GM18867 (cell line): ENCODE data around the gene RAI1.

ENCODE experiments used
- ATAC-seq: cut with Tn5 transposase; IDR thresholded peaks from one replicate; pipeline ENCODE4 v1.9.1; 2021; ENCODE audit warnings: mild to moderate bottlenecking, moderate library complexity; ENCODE audit not compliant: unreplicated experiment

Gene RAI1

GRCh38 chr17:17812211-17813054 is 131.2 kb downstream of the RAI1 start:
- ATAC-seq = peak; percentile 32

- no peak for ATAC-seq
Observed at GRCh38 chr17:17813055-17813724, 131.9 kb downstream of the RAI1 start.

GRCh38 chr17:17813725-17814095 is 132.5 kb downstream of the RAI1 start:
- no peak for ATAC-seq

- no peak for ATAC-seq
Observed at GRCh38 chr17:17814162-17815061, 133.2 kb downstream of the RAI1 start.

GRCh38 chr17:17815062-17815406 is 133.8 kb downstream of the RAI1 start:
- no peak for ATAC-seq

GRCh38 chr17:17815436-17816200 is 134.4 kb downstream of the RAI1 start:
- no peak for ATAC-seq

- no peak for ATAC-seq
Observed at GRCh38 chr17:17816240-17816814, 135.1 kb downstream of the RAI1 start.

- ATAC-seq = no peak
Observed at GRCh38 chr17:17816831-17817551, 135.7 kb downstream of the RAI1 start.

GRCh38 chr17:17817552-17817947 is 136.3 kb downstream of the RAI1 start:
- no peak for ATAC-seq

- ATAC-seq = no peak
Observed at GRCh38 chr17:17818088-17818526, 136.8 kb downstream of the RAI1 start.

- no peak for ATAC-seq
Observed at GRCh38 chr17:17819111-17819510, 137.9 kb downstream of the RAI1 start.

GRCh38 chr17:17819561-17819995 is 138.3 kb downstream of the RAI1 start:
- ATAC-seq = peak; percentile 39

- ATAC-seq = no peak
Observed at GRCh38 chr17:17820046-17820445, 138.8 kb downstream of the RAI1 start.

- ATAC-seq = no peak
Observed at GRCh38 chr17:17820463-17821158, 139.4 kb downstream of the RAI1 start.

GRCh38 chr17:17822189-17822588 is 140.9 kb downstream of the RAI1 start:
- ATAC-seq = no peak

GRCh38 chr17:17822616-17823015 is 141.4 kb downstream of the RAI1 start:
- ATAC-seq = no peak

- ATAC-seq = peak; percentile 76
Observed at GRCh38 chr17:17823433-17824118, 142.3 kb downstream of the RAI1 start.

- peak; percentile 9 for ATAC-seq
Observed at GRCh38 chr17:17824119-17824782, 143.0 kb downstream of the RAI1 start.
